GM21515 (cell line): Measurements from ENCODE around the gene PRKCD.

Experiments used
- ATAC-seq: cut with Tn5 transposase; IDR thresholded peaks from one replicate; pipeline ENCODE4 v1.9.1; 2021; ENCODE audit not compliant: unreplicated experiment

Gene PRKCD

GRCh38 chr3:53169832-53170324 lies 8.9 kb downstream of the PRKCD start:
- no peak for ATAC-seq

GRCh38 chr3:53170325-53171063 lies 9.5 kb downstream of the PRKCD start:
- no peak for ATAC-seq

- ATAC-seq: no peak
Measured at GRCh38 chr3:53171064-53171418, 10.0 kb downstream of the PRKCD start.

GRCh38 chr3:53171827-53172505 lies 11.0 kb downstream of the PRKCD start:
- ATAC-seq: no peak

GRCh38 chr3:53173107-53173506 lies 12.1 kb downstream of the PRKCD start:
- no peak for ATAC-seq

GRCh38 chr3:53174346-53175250 lies 13.6 kb downstream of the PRKCD start:
- ATAC-seq: peak; percentile 54

- ATAC-seq: no peak
Measured at GRCh38 chr3:53175613-53176540, 14.9 kb downstream of the PRKCD start.

- no peak for ATAC-seq
Measured at GRCh38 chr3:53178246-53178645, 17.2 kb downstream of the PRKCD start.

GRCh38 chr3:53179580-53179979 lies 18.6 kb downstream of the PRKCD start:
- no peak for ATAC-seq

- ATAC-seq: peak; percentile 74
Measured at GRCh38 chr3:53180305-53181023, 19.5 kb downstream of the PRKCD start.

GRCh38 chr3:53181024-53181371 lies 20.0 kb downstream of the PRKCD start:
- peak; percentile 26 for ATAC-seq

GRCh38 chr3:53181528-53181927 lies 20.5 kb downstream of the PRKCD start:
- no peak for ATAC-seq

- ATAC-seq: no peak
Measured at GRCh38 chr3:53182764-53183355, 21.9 kb downstream of the PRKCD start.

GRCh38 chr3:53183514-53183913 lies 22.5 kb downstream of the PRKCD start:
- no peak for ATAC-seq

- ATAC-seq: no peak
Measured at GRCh38 chr3:53184701-53185100, 23.7 kb downstream of the PRKCD start.

- no peak for ATAC-seq
Measured at GRCh38 chr3:53185761-53186465, 24.9 kb downstream of the PRKCD start.

- ATAC-seq: no peak
Measured at GRCh38 chr3:53186726-53187125, 25.7 kb downstream of the PRKCD start.

- no peak for ATAC-seq
Measured at GRCh38 chr3:53187430-53187829, 26.4 kb downstream of the PRKCD start.

GRCh38 chr3:53188136-53188685 lies 27.2 kb downstream of the PRKCD start:
- ATAC-seq: no peak
